Muscle of back (tissue), 13 donors: Measurements from ENCODE around the gene HLA-F. TPM values are rescaled to one million over a fixed set of nuclear protein-coding genes. Genes with fewer than 3 reads are reported as not detected.
A peak's percentile ranks its signal among the peaks of the same experiment; 100 is the strongest.

ENCODE experiments used
- DNase-seq, 3 donors: peaks; one replicate each; pipeline versions ENCODE4 v3.0.0 to v3.0.0-alpha.2; 2013
- long read RNA-seq, 9 donors: transcript quantifications; one replicate each; lab custom pipeline, GENCODE V29; 2026
- polyA plus RNA-seq, 10 donors: library from polyadenylated mRNA; unstranded; fragments of 120-200 nt; gene quantifications; one replicate each; pipeline ENCODE4 v1.2.1, GENCODE V29; 2013; ENCODE audit not compliant: insufficient read length in 10 of 10

The HLA-F gene
- polyA plus RNA-seq, result 10 to 100 TPM in 2 of 10 donors, 1 to 10 TPM in 8; 5.0 to 25.3 (median 6.8) TPM
- long read RNA-seq, donor 1, result 0 reads
- long read RNA-seq, donor 2, partial matches to known transcripts, result 0 of 1 reads
- long read RNA-seq, donor 2, other reads (novel, unspliced or antisense), result 0 of 1 reads
- long read RNA-seq, donor 3, result 0 reads
- long read RNA-seq, donor 4, result 0 reads
- long read RNA-seq, donor 5, partial matches to known transcripts, result 0 of 1 reads
- long read RNA-seq, donor 5, other reads (novel, unspliced or antisense), result 0 of 1 reads
- long read RNA-seq, donor 6, result 0 reads
- long read RNA-seq, donor 7, partial matches to known transcripts, result 0 of 1 reads
- long read RNA-seq, donor 7, other reads (novel, unspliced or antisense), result 0 of 1 reads
- long read RNA-seq, donor 8, result 0 reads
- long read RNA-seq, donor 9, result 0 reads

DNA sequence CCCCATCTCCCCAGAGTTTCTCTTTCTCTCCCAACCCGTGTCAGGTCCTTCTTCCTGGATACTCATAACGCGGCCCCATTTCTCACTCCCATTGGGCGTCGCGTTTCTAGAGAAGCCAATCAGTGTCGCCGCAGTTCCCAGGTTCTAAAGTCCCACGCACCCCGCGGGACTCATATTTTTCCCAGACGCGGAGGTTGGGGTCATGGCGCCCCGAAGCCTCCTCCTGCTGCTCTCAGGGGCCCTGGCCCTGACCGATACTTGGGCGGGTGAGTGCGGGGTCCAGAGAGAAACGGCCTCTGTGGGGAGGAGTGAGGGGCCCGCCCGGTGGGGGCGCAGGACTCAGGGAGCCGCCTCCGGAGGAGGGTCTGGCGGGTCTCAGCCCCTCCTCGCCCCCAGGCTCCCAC lies at the start of gene HLA-F:
TSS of gene HLA-F (plus strand) at position 173 of the 404 bp plus-strand sequence. CDS start at position 203, 30 bp downstream.
- peak; percentile 67 to 82 (median 76) for DNase-seq

DNA sequence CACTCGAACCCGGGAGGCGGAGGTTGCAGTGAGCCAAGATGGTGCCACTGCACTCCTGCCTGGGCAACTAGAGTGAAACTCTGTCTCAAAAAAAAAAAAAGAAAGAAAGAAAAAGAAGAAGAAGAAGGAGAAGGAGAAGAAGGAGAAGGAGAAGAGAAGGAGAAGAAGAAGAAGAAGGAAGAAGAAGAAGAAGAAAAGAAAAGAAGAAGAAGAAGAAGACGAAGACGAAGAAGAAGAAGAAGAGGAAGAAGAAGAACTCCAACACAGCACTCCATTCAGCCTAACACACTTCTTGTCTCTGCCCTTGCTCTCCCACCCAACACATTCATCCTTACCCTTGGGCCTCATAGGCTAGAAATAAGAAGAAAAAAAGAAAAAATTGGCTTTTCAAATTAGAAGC lies 49.2 kb upstream of the HLA-F start:
- DNase-seq, result no peak

GRCh38 chr6:29675561-29675960 lies 47.7 kb upstream of the HLA-F start:
- DNase-seq, result no peak

GRCh38 chr6:29676981-29677601 lies 46.1 kb upstream of the HLA-F start:
- no peak for DNase-seq

DNA sequence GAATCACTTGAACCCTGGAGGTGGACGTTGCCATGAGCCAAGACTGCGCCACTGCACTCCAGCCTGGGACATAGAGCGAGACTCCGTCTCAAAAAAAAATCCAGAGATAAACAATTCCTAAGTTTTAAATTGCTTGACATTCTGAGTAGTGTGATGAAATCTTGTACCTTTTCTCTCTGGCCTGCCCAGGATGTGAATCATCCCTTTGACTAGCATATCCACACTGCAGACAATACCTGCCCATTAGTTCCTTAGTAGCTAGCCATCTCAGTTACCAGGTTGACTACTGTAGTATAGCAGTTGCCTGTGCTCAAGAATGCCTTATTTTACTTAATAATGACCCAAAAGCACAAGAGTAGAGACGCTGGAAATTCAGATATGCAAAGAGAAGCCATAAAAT lies 45.1 kb upstream of the HLA-F start:
- DNase-seq, result no peak

GRCh38 chr6:29679962-29680361 lies 43.3 kb upstream of the HLA-F start:
- DNase-seq, result no peak

DNA sequence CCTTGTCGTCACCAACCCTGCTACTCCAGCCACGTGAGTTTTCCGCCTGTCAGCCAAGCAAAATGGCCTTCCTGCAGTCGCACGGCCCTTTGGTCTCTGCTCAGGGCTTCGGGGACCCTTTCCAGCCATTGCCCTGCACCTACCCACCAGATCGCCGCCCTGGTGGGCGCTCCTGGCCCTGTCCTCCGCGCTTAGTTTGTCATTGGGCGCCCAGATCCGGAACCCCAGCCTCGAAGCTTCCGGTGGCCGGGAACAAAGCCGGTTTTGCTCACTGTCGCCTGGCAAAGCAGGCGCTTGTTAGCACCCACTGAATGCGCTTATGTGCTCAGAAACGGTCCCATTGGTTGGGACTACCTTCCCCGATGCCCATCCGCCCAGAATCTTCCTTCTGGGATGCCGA lies 42.8 kb upstream of the HLA-F start:
- DNase-seq, result no peak

DNA sequence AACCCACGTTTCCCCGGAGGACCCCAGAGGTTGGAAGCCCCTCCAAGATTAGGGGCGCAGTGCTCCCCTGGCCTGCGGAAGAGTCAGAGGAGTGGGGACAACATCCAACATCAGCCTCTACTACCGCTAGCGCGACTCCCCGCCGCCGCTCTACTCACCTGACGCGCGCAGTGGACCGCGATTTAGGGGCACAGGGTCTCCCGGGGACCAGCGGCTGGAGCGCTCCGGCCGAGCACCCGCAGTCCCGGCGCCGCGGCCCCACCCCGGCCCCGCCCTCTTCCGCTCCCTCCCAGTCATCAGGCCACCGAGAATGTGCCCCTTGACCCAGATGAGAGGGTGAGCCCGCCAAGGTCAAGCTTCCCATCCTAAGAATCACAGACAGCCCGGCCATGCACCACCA lies 42.3 kb upstream of the HLA-F start, which contains the start of gene ZFP57:
TSS of gene ZFP57 (minus strand) at position 249 of the 400 bp plus-strand sequence. CDS start 4,149 bp downstream, outside the sequence.
- no peak for DNase-seq

DNA sequence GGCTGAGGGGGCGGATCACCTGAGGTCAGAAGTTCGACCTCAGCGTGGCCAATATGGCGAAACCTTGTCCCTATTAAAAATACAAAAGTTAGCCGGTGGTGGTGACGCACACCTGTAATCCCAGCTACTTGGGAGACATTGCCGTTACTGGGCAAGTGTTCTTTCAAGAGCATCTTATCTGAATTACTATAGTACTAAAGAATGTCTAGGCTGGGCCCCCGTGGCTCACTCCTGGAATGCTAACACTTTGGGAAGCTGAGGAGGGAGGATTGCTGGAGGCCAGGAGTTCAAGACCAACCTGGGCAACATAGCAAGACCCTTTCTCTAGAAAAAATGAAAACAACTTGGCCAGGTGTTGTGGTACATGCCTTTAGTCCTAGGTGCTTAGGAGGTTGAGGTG lies 41.4 kb upstream of the HLA-F start:
- no peak for DNase-seq

DNA sequence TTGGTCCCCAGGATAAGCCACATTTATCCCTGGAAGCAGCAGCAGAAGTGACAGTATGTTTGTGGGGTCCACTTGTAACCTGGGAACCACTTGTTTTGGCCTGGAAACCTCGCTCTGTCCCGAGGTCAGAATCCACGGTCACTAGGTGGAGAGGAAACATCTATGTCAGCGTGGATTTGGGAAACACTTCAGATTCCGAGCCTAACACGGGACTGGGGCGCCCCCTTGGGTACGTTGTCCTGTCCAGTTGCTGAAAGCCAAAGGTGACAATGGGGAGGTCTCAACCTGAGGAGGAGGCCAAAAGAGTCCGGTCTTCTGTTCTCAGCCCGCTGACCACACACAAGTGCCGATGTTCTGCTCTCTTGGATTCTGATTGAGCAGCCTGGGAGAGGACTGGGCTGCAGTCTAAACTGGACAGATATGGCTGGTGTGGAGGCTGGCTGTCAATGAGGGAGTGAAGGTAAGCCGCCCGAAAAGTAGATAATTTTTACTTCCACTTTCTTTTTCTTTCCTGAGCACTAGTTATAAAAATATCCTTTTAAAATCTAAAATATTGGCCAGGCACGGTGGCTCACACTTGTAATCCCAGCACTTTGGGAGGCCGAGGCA lies 37.4 kb upstream of the HLA-F start:
- no peak for DNase-seq

GRCh38 chr6:29694637-29695036 lies 28.6 kb upstream of the HLA-F start:
- no peak for DNase-seq

GRCh38 chr6:29696147-29697125 lies 26.8 kb upstream of the HLA-F start:
- DNase-seq, result no peak

DNA sequence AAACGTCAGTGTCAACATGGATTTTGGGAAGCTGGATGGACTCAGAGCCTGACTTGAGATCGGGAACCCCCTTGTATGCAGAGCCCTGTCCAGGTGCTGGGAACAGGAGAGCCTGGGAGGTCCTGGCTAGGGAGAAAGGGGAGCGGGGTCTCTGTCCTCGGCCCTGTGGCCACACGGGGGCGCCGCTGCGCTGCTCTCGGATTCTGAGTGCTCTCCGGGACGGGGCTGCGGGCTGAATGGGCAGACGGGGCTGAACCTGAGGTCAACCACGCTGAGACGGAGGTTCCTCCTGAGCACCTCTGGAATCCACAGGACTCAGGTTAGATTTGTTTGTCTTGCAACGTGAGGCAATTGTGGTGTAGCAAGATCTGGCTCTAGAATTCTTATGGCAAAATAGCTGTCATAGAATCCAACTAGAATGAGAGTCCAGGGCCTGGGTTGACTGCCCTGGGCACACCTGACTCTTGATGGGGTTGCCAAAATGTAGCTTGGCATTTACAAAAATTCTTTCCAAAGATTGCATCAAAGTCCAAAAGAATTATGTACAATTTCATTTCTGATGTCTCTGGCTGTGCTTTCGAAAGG lies 20.6 kb upstream of the HLA-F start:
- DNase-seq, result peak in 1 of 3 donors; percentile 54

DNA sequence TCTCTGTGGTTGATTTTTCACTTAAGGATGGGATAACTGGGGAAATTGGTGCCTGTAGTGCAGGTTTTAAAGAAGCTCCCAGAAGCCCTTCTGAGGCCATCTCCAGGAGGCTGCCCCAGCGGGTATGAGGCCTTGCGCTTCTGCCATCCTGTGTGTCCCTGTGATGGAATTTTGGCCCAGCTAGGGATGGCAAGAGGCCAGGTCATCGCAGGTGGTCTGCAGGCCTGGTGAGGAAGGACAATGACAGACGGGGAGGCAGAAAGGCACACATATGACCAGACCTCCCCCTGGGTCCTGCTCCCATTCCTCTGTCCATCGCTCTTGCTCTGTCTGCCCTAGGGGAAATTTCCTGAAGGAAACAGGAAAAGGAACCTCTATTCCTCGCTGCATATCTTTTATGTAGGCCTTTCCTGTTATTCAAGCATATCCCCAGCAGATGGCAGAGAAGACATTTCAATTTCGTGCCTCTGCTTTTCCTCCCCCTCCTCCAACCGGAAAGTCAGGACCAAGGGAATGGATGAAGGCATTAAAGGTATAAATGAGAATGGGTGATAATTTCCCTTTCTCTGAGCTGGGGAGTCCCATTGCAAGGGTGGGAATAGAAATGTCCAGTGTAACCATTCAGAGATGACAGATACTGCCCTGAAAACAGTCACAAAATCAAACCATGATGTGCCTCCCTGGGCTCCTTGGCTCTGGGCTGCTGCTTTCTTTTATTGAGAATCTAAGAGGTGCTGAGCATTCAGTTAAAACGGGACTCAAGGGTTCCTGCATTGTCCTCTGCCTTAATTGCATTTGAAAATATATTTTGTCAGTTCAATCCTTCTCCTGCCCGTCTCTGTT lies 17.6 kb upstream of the HLA-F start:
- DNase-seq, result peak; percentile 24 to 62 (median 42)

- DNase-seq, result no peak
Observed at GRCh38 chr6:29708432-29709179, 14.6 kb upstream of the HLA-F start.

DNA sequence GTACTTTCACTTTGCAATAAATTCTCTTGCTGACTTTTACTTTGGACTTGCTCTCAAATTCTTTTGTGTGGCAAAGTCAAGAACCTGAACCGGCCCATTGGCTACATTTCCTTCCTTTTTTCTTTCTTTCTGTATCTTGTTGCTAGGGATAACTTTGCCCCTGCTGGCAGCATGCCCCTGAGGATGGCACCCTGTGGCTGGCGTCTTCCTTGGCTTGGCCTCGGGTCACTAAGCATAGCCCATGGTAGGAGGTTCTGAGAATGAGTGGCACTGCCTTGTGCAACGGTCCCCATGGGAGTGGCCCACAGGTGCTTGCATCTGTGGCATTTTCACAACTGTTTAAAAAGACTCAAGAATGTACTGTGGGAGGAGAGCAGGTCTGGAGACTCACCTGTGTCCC lies 14.0 kb upstream of the HLA-F start:
- DNase-seq, result no peak

DNA sequence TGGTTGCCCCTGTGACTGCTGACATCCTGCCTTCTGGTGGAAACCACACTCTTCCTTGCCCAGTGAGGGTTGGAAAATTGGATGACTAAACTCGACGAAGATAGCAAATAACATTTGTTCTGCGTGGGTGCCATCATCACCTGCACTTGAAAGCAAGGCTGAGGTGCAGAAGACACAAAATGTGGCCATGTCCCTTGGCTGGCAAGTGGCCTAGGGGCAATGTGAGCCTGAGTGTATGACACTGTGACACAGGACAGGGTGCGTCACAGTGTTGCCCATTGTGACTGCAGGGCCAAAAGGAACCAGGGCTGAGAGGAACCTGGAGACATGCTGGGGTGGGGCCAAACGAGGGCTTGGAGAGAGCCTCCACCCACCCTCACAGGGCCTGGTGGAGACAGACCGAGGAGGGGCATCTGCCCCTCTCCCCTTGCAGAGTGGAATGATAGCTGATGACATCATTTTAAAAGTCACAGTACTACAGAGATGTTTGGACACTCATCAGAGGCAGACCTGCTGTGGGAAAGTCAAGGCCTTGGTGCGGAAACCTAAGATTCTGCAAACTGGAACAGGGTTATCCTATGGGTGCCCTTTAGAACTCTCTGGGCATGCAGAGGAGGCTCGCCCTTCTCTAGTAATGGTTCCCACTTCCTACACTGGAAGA lies 12.8 kb upstream of the HLA-F start:
- DNase-seq, result no peak

- DNase-seq, result no peak
Observed at GRCh38 chr6:29720863-29721262, 2.4 kb upstream of the HLA-F start.
